GM06990 (cell line): Measurements from ENCODE around the gene KRT13.

Experiments used
- DNase-seq: peaks from one replicate; pipeline ENCODE4 v3.0.0-alpha.2; 2011; ENCODE audit not compliant: insufficient read length; ENCODE audit errors: extremely low read depth
- H3K27me3 ChIP-seq: replicated peaks from 2 replicates; pipeline ENCODE4 v1.6.0; 2011; ENCODE audit warnings: low read length; ENCODE audit not compliant: control insufficient read depth, insufficient read depth
- H3K36me3 ChIP-seq: 2 replicates; pipeline ENCODE4 v1.5.1; 2011; ENCODE audit warnings: low read length; ENCODE audit not compliant: control insufficient read depth, insufficient read depth
- H3K4me3 ChIP-seq: replicated peaks from 2 replicates; pipeline ENCODE4 v1.5.1; 2011; ENCODE audit warnings: low read depth, mild to moderate bottlenecking, control low read depth, low read length
- TF ChIP-seq, protein P1 (sequence below): IDR thresholded peaks from 2 replicates; pipeline ENCODE4 v1.5.1; 2011; ENCODE audit warnings: low read length, control low read depth, mild to moderate bottlenecking, inconsistent platforms; ENCODE audit not compliant: insufficient read depth, poor library complexity, severe bottlenecking

Gene KRT13

DNA sequence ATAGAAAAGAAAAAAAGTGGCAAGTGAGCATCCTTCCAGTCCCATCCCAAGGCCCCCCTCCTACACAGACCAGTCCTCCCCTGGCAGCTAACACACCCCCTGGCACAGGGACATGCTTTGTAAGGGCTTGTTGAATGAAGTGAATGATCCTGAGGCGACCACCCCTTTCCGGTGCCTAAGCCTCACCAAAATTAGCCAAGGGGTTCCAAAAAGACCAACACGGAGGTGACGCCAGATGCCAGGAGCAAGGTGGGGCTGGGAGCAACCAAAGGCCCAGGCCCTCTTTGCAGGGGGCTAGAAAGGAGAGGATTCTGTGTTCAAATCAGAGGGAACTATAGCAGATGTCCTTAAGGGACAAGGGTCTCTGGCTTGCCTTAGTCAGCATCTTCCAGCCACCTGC, 30.0 kb downstream of the KRT13 start:
- H3K36me3 ChIP-seq = no peaks in the 10 kb centered on the region
- no peak overlapping the region for H3K4me3 ChIP-seq
- TF ChIP-seq, protein P1, sequence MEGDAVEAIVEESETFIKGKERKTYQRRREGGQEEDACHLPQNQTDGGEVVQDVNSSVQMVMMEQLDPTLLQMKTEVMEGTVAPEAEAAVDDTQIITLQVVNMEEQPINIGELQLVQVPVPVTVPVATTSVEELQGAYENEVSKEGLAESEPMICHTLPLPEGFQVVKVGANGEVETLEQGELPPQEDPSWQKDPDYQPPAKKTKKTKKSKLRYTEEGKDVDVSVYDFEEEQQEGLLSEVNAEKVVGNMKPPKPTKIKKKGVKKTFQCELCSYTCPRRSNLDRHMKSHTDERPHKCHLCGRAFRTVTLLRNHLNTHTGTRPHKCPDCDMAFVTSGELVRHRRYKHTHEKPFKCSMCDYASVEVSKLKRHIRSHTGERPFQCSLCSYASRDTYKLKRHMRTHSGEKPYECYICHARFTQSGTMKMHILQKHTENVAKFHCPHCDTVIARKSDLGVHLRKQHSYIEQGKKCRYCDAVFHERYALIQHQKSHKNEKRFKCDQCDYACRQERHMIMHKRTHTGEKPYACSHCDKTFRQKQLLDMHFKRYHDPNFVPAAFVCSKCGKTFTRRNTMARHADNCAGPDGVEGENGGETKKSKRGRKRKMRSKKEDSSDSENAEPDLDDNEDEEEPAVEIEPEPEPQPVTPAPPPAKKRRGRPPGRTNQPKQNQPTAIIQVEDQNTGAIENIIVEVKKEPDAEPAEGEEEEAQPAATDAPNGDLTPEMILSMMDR = no peak
- no peaks in the 10 kb centered on the region; the same call in none of the 2 replicates for H3K27me3 ChIP-seq
- no peak for DNase-seq

DNA sequence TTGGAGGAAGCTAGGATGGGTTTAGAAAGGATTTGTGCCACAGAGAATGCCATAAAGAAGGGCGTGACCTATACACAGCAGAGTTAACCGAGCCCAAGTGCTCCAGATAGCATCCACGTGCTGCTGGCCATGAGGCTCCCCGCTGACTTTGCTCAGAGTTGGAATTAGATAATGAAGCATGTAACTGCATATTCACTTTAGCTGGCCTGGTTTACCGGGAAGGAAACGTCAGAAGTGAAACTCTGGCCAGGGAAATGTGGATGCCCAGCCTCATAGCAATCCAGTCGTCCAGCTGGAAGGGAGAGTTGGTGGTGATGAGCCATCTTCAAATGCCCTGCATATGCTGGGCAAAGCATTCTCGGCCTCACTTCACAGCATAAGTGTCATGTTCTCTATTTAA, 30.5 kb downstream of the KRT13 start:
- TF ChIP-seq, protein P1 = no peak
- Histone ChIP-seq H3K4me3 (no peak overlapping the region), H3K27me3 (no peaks in the 10 kb centered on the region; the same call in none of the 2 replicates), H3K36me3 (no peaks in the 10 kb centered on the region)
- no peak for DNase-seq

DNA sequence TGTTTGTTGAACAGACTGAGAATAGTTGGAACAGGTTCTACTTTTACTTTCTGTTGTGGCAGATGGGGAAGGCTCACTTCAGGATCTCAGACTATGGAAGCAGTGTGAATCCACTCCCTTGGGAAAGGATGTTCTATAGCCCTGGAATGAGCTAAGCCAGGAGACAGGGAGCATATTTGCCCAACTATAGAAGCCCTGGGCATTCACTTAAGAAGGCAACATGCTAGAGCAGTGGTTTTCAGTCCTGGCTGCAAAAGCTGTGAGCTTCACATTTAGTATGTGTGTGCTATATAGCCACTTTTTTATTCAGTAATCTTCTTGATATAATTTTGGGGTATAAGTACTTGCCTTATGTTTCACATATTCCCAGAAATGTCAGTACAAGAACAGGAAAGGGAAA, 37.1 kb downstream of the KRT13 start:
- DNase-seq = no peak
- no peaks in the 10 kb centered on the region; the same call in none of the 2 replicates for H3K27me3 ChIP-seq
- H3K4me3 ChIP-seq = no peak overlapping the region
- H3K36me3 ChIP-seq = no peaks in the 10 kb centered on the region
- TF ChIP-seq, protein P1 = no peak

DNA sequence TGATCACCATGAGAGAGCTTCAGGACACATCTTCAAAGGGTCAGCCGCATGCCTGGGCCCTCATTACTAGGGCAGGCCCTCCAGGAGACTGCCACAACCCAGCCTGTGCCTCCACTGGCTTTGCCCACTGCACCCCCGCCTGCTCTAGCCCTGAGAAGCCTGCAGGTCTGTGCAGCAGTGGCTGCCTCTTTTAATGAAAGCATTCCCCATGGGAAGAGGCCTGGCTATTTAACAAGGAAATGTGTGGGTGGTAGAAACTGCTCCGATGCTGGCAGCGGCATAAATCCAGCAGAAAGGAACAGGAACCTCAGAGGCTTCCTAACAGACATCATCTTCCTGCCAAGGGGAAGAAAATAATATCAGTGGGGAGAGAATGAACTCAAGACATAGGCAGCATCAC, 37.9 kb downstream of the KRT13 start:
- DNase-seq = no peak
- Histone ChIP-seq H3K4me3 (no peak overlapping the region), H3K36me3 (no peaks in the 10 kb centered on the region), H3K27me3 (no peaks in the 10 kb centered on the region; the same call in 1 of the 2 replicates)
- TF ChIP-seq, protein P1 = no peak

DNA sequence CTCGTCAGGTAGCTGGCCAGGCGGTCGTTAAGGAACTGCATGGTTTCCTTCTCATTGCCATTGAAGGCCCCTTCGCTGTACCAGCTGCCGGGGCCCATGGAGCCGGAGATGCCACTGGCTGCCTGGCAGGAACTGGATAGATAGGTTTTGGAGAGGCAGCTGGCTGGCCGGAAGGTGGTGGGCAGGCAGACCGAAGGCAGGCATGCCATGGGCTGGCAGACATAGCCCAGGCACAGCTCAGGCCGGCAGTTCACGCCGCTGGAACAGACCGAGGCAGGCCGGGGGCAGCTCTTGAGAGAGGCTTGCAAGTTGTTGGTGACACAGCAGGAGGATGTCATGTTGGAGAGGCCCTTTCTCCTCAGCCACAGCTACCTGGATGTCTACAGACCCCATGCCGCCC, 38.4 kb downstream of the KRT13 start, which contains the start of gene KRT32:
TSS of gene KRT32 (minus strand) at position 399 of the 400 bp plus-strand sequence. CDS start at position 338, 61 bp downstream.
- DNase-seq = no peak
- TF ChIP-seq, protein P1 = no peak
- Histone ChIP-seq H3K4me3 (no peak within 1 kb of the TSS), H3K36me3 (no peaks in the 10 kb centered on the region), H3K27me3 (no peaks in the 10 kb centered on the region; the same call in 1 of the 2 replicates)

DNA sequence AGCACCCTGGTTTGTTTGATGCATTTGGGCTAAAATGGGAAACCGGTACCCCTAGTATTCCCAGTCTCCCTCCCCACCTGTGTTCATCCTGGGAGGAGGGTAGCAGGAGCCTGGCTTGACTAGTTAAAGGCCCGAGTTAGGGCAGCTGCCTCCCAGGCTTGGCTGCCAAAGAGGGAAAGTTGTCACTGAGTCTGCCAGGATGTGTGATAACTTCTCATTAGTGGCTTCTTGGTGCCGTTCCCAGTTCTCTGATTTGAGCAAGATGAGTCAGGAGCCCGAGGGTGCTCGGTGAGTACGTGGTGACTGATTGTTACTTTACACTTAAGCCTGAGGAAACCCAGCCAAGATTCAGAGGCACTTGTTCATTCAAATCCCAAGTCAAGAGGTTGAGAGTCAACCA, 40.7 kb downstream of the KRT13 start:
- no peak overlapping the region for H3K4me3 ChIP-seq
- no peak for DNase-seq
- H3K36me3 ChIP-seq = no peaks in the 10 kb centered on the region
- TF ChIP-seq, protein P1 = no peak
- no peaks in the 10 kb centered on the region; the same call in 1 of the 2 replicates for H3K27me3 ChIP-seq
